Vagina (tissue), 2 donors: ENCODE data around the gene RPN2.

Experiments
- POLR2AphosphoS5 ChIP-seq, 2 donors: sonication (generic); formaldehyde crosslinking; IDR thresholded peaks; one replicate each; pipeline ENCODE4 v1.9.0; 2017; ENCODE audit warnings: antibody characterized with exemption in 2 of 2, mild to moderate bottlenecking in 2 of 2, low read depth in 1 of 2; ENCODE audit not compliant: insufficient read depth in 1 of 2
- TF ChIP-seq, protein P1 (sequence below), 3 experiments: fragments of 450-650 bp in 2 of 3; fragments of 200-600 bp in 1 of 3; sonication (generic) in 1 of 3; IDR thresholded peaks; one replicate each; pipeline ENCODE4 v1.5.1; 2017 to 2019; ENCODE audit warnings: antibody characterized with exemption in 3 of 3, mild to moderate bottlenecking in 2 of 3, moderate library complexity in 2 of 3

DNA sequence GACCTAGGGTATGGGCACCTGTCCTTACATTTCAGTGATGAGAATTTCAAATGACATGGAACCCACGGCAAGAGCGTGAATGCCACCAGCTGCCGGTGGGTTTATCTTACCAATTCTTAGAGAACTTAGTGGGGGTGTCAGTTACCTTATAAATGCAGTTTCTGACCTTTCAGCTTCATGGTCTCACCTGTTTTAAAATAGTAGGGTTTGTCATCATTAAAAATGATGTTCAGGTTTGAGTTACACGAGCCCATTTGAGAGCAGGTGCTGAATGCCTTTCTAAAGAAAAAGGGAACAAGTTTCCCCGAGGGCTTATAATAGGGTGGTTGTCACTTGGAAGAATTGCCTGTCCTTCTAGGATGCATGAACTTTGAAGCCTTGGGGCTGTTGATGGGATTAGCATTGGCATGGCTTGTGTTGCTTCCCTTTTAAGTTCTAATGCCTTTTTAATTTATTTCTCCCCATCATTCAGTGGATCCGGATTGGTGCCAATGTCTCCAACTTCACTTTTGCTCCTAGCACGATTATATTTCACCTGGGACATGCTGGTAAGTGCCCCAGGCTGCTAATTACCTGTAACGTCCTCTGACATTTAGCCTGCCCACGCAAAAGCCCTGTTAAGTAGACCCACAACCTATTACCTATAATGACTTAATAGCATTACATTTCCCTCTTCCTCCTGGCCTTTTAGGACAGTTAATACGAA lies 54.6 kb downstream of the RPN2 start:
- TF ChIP-seq, protein P1, sequence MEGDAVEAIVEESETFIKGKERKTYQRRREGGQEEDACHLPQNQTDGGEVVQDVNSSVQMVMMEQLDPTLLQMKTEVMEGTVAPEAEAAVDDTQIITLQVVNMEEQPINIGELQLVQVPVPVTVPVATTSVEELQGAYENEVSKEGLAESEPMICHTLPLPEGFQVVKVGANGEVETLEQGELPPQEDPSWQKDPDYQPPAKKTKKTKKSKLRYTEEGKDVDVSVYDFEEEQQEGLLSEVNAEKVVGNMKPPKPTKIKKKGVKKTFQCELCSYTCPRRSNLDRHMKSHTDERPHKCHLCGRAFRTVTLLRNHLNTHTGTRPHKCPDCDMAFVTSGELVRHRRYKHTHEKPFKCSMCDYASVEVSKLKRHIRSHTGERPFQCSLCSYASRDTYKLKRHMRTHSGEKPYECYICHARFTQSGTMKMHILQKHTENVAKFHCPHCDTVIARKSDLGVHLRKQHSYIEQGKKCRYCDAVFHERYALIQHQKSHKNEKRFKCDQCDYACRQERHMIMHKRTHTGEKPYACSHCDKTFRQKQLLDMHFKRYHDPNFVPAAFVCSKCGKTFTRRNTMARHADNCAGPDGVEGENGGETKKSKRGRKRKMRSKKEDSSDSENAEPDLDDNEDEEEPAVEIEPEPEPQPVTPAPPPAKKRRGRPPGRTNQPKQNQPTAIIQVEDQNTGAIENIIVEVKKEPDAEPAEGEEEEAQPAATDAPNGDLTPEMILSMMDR (IDR thresholded peaks at IDR 0.05): no peak
- TF ChIP-seq POLR2AphosphoS5 (IDR thresholded peaks at IDR 0.05; ENCODE audit: insufficient read depth in 1 of 2, low read depth in 1 of 2): no peak
